Measurements from ENCODE around the gene BMPR1B.
"Not testable (repeated sequence)": the region's sequence is repeated elsewhere in the genome, so short reads cannot be mapped to it uniquely, and the experiment has no call there.

The BMPR1B gene

DNA sequence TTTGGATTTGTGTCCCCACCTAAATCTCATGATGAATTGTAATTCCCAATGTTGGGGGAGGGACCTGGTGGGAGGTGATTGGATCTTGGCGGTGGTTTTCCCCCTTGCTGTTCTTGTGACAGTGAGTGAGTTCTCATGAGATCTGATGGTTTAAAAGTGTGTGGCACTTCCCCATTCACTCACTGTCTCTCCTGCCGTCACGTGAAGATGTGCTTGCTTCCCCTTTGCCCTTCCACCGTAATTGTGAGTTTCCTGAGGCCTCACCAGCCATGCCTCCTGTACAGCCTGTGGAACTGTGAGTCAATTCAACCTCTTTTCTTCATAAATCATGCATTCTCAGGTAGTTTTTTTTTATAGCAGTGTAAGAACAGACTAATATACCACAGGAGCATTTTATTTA, 304.0 kb downstream of the BMPR1B start:
- not testable (repeated sequence) for H3K9me3 Mint-ChIP-seq; H3K36me3 Mint-ChIP-seq (ENCODE audit: low read depth); H3K4me3 Mint-ChIP-seq; H3K4me1 Mint-ChIP-seq (ENCODE audit: low read depth); H3K27ac Mint-ChIP-seq; H3K27me3 Mint-ChIP-seq

- H3K27ac Mint-ChIP-seq: no peak overlapping the region
- H3K36me3 Mint-ChIP-seq (ENCODE audit: low read depth): no peaks in the 10 kb centered on the region
- H3K4me1 Mint-ChIP-seq (ENCODE audit: low read depth): peaks cover 5% of the 10 kb centered on the region
- H3K9me3 Mint-ChIP-seq: peaks cover 4% of the 10 kb centered on the region
- H3K4me3 Mint-ChIP-seq: no peak overlapping the region
- H3K27me3 Mint-ChIP-seq: peaks cover 3% of the 10 kb centered on the region
Observed at GRCh38 chr4:95066050-95066449, 308.3 kb downstream of the BMPR1B start.

- Mint-ChIP-seq H3K27me3 (no peaks in the 10 kb centered on the region), H3K36me3 (ENCODE audit: low read depth) (no peaks in the 10 kb centered on the region), H3K4me3 (no peak overlapping the region), H3K4me1 (ENCODE audit: low read depth) (peaks cover 5% of the 10 kb centered on the region), H3K9me3 (peaks cover 4% of the 10 kb centered on the region), H3K27ac (no peak overlapping the region)
Observed at GRCh38 chr4:95068401-95068800, 310.6 kb downstream of the BMPR1B start.

DNA sequence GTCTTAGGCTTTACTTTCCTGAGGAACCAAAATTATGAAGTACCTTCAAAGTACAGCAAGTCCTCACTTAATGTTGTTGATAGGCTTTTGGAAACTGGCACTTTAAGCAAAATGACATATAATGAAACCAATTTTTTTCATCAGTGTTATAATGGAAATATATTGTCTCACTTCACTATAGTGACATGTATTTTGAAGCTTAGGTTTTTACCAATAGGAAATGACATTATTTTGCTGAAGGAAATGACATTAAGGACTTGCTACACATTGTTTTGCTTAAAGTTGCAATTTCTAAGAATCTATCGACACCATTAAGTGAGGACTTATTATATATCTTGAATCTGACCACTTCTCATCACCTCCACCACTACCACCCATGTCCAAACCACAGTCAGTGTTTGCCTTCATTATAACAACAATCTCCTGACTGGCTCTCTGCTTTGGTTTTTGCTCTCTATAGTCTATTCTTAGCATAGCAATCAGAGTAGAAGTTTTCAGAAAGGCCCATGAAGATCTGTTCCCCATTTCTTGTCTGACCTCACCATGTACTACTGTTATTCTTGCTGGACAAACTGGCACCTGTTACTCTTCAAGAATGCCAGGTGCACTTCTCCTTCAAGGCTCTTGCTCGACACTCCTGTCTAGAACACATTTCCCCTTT, 311.2 kb downstream of the BMPR1B start:
- no peak overlapping the region for H3K4me3 Mint-ChIP-seq
- no peaks in the 10 kb centered on the region for H3K36me3 Mint-ChIP-seq (ENCODE audit: low read depth)
- no peak overlapping the region for H3K27ac Mint-ChIP-seq
- H3K4me1 Mint-ChIP-seq (ENCODE audit: low read depth): peaks cover 5% of the 10 kb centered on the region
- H3K9me3 Mint-ChIP-seq: peaks cover 4% of the 10 kb centered on the region
- no peaks in the 10 kb centered on the region for H3K27me3 Mint-ChIP-seq

GRCh38 chr4:95071851-95072250, 314.1 kb downstream of the BMPR1B start:
- Mint-ChIP-seq H3K27me3 (no peaks in the 10 kb centered on the region), H3K4me3 (no peak overlapping the region), H3K36me3 (ENCODE audit: low read depth) (no peaks in the 10 kb centered on the region), H3K9me3 (peaks cover 4% of the 10 kb centered on the region), H3K27ac (no peak overlapping the region), H3K4me1 (ENCODE audit: low read depth) (peaks cover 5% of the 10 kb centered on the region)

- H3K9me3 Mint-ChIP-seq: peaks cover 4% of the 10 kb centered on the region
- no peak overlapping the region for H3K4me3 Mint-ChIP-seq
- H3K27me3 Mint-ChIP-seq: no peaks in the 10 kb centered on the region
- H3K36me3 Mint-ChIP-seq (ENCODE audit: low read depth): no peaks in the 10 kb centered on the region
- peaks cover 5% of the 10 kb centered on the region for H3K4me1 Mint-ChIP-seq (ENCODE audit: low read depth)
- H3K27ac Mint-ChIP-seq: no peak overlapping the region
Observed at GRCh38 chr4:95073646-95074045, 315.9 kb downstream of the BMPR1B start.

DNA sequence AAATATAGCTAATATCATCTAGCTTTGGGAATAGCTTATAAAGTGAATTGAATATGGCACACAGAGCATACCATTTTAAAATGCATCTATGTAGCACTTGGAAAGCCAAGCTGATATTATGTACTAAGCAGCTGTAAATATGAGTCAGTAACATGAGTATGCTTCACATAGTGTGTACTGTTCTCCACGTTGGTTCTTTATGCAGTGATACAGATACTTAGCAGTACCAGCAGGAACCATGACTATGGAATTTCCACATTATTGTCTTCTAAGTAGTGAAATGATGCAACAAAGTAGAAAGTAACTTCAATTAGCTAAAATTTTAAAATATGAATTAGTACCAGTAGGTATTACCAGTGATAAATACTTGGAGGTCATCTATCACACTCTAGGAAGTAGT, 320.1 kb downstream of the BMPR1B start:
- no peaks in the 10 kb centered on the region for H3K27me3 Mint-ChIP-seq
- no peak overlapping the region for H3K27ac Mint-ChIP-seq
- H3K9me3 Mint-ChIP-seq: no peaks in the 10 kb centered on the region
- no peaks in the 10 kb centered on the region for H3K4me1 Mint-ChIP-seq (ENCODE audit: low read depth)
- no peak overlapping the region for H3K4me3 Mint-ChIP-seq
- H3K36me3 Mint-ChIP-seq (ENCODE audit: low read depth): no peaks in the 10 kb centered on the region

DNA sequence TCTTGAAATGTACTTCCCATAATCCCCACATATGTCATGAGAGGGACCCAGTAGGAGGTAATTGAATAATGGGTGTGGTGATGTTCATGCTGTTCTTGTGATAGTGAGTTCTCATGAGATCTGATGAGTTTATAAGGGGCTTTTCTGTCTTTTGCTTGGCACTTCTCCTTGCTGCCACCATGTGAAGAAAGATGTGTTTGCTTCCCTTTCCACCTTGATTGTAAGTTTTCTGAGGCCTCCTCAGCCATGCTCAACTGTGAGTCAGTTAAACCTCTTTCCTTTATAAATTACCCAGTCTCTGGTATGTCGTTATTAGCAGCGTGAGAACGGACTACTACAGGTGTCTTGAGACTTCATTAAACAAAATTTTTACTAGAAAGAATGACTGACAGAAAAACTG, 323.2 kb downstream of the BMPR1B start:
- peaks cover 12% of the 10 kb centered on the region for H3K4me1 Mint-ChIP-seq (ENCODE audit: low read depth)
- H3K27ac Mint-ChIP-seq: no peak overlapping the region
- no peaks in the 10 kb centered on the region for H3K36me3 Mint-ChIP-seq (ENCODE audit: low read depth)
- H3K4me3 Mint-ChIP-seq: no peak overlapping the region
- no peaks in the 10 kb centered on the region for H3K9me3 Mint-ChIP-seq
- H3K27me3 Mint-ChIP-seq: peaks cover 4% of the 10 kb centered on the region

- no peak overlapping the region for H3K27ac Mint-ChIP-seq
- H3K9me3 Mint-ChIP-seq: no peaks in the 10 kb centered on the region
- no peak overlapping the region for H3K4me3 Mint-ChIP-seq
- H3K27me3 Mint-ChIP-seq: peaks cover 9% of the 10 kb centered on the region
- no peaks in the 10 kb centered on the region for H3K36me3 Mint-ChIP-seq (ENCODE audit: low read depth)
- peaks cover 12% of the 10 kb centered on the region for H3K4me1 Mint-ChIP-seq (ENCODE audit: low read depth)
Observed at GRCh38 chr4:95084584-95084983, 326.8 kb downstream of the BMPR1B start.

DNA sequence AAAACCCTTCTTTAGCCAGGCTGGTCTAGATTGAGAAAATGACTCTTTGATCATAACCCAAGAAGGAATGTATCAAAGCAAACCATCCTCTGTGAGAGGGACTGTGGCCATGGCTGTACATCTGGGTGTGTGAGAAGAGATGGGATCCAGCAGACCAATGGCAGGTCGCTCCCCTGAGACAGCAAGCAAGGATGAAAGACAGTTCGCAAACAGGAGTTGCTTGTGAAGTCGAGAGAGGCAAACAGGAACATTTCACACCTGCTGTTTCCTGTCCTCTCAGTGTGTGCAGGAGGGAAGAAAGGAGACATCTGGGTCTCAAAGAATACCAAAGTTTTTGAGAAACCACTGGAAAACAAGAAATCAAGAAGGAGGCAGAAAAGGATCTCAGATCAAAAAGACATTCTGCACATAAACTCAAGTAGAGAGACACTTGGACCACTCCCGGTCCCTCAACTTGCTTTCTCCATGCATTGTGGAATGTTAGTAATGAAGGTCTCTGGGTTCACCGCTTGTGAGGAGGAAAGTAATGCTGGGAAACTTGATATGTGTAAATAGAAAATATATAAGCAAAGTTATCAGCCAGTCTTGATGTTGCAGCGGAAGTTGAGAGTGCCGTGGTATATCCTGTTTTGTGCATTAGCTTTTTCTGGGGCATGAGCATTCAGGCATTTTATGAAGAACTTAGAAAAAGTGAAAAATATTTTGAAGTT, 327.5 kb downstream of the BMPR1B start:
- no peak overlapping the region for H3K4me3 Mint-ChIP-seq
- no peak overlapping the region for H3K27ac Mint-ChIP-seq
- H3K9me3 Mint-ChIP-seq: no peaks in the 10 kb centered on the region
- H3K27me3 Mint-ChIP-seq: peaks cover 9% of the 10 kb centered on the region
- H3K4me1 Mint-ChIP-seq (ENCODE audit: low read depth): peaks cover 12% of the 10 kb centered on the region
- H3K36me3 Mint-ChIP-seq (ENCODE audit: low read depth): no peaks in the 10 kb centered on the region

DNA sequence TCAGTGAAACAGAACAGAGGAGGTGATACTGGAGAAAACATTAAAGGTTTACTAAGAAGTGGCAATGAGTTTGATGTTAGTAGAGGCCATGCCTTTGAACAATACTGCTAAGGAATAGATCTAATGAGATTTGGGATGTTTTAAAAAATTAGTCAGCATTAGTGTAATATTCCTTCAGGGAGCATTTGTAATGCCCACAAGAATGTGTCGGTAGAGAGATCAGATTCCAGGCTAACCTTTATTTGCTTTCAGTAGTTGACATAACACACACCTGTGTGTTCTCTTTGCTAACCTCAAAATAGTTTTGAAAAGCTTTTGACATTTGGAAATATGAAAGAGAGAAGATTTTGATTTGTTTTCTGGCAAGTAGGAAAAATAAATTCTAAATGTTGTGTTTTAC, 328.8 kb downstream of the BMPR1B start:
- Mint-ChIP-seq H3K27me3 (peaks cover 9% of the 10 kb centered on the region), H3K27ac (no peak overlapping the region), H3K4me1 (ENCODE audit: low read depth) (peaks cover 12% of the 10 kb centered on the region), H3K36me3 (ENCODE audit: low read depth) (no peaks in the 10 kb centered on the region), H3K4me3 (no peak overlapping the region), H3K9me3 (no peaks in the 10 kb centered on the region)

GRCh38 chr4:95087657-95088455, 330.1 kb downstream of the BMPR1B start:
- H3K9me3 Mint-ChIP-seq: no peaks in the 10 kb centered on the region
- peaks cover 12% of the 10 kb centered on the region for H3K4me1 Mint-ChIP-seq (ENCODE audit: low read depth)
- H3K27ac Mint-ChIP-seq: no peak overlapping the region
- H3K36me3 Mint-ChIP-seq (ENCODE audit: low read depth): no peaks in the 10 kb centered on the region
- no peak overlapping the region for H3K4me3 Mint-ChIP-seq
- peaks cover 9% of the 10 kb centered on the region for H3K27me3 Mint-ChIP-seq

DNA sequence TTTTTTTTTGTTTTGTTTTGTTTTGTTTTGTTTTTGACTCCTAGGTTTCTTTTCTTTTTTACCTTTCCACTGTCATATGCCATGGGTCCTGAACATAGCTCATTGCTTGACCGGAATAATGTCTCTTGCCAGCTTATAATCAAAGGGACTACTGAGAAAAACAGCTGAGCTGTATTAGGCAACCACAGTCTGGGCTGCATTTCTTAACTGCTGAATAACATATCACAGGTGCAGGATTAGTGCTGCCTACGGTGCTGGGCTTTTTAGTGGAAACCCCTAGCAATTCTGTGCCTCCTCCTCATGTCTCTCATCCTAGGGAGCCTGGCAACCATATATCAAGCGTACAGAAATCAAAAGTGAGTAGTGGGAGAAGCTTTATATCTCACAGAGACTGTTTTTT, 333.5 kb downstream of the BMPR1B start:
- H3K4me1 Mint-ChIP-seq (ENCODE audit: low read depth): no peaks in the 10 kb centered on the region
- no peaks in the 10 kb centered on the region for H3K36me3 Mint-ChIP-seq (ENCODE audit: low read depth)
- peaks cover 7% of the 10 kb centered on the region for H3K27me3 Mint-ChIP-seq
- no peaks in the 10 kb centered on the region for H3K9me3 Mint-ChIP-seq
- H3K27ac Mint-ChIP-seq: no peak overlapping the region
- H3K4me3 Mint-ChIP-seq: no peak overlapping the region

DNA sequence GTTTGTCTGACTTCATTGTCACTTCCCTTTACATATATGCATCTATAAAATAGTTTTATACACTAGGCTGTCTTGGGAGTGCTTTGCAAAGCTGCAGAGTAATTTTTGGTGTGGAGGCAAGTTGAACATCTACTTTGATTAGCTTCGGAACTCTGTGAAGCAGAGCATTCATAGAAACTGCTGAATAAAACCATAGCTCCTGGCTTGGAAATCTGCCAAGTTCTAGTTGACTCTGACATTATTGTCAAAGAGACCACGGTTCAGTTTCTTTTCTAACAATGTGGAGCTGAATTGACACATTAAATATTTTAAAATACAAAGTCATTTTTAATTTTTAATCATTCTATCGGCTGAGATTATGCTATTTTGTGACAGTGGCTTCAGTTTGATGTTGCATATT, 335.0 kb downstream of the BMPR1B start:
- Mint-ChIP-seq H3K27me3 (peaks cover 4% of the 10 kb centered on the region), H3K27ac (no peak overlapping the region), H3K4me3 (no peak overlapping the region), H3K9me3 (no peaks in the 10 kb centered on the region), H3K36me3 (ENCODE audit: low read depth) (no peaks in the 10 kb centered on the region), H3K4me1 (ENCODE audit: low read depth) (no peaks in the 10 kb centered on the region)

DNA sequence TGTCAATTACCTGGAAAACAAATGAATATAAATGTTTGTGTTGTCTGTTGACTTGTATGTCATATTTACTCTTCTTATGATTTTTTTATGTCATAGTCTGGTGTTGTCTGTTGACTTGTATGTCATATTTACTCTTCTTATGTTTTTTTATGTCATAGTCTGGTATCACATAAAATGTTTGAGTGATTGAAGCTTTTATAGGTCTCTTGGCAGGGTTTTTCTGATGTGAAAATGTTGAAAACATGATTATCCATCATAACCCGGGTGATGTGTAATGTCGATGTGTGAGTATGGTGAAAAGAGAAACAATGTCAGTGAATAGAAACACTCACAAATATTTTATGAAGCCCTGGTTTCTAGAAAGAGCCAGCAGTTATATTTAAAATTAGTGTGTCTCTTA, 335.7 kb downstream of the BMPR1B start:
- Mint-ChIP-seq H3K4me3 (no peak overlapping the region), H3K4me1 (ENCODE audit: low read depth) (no peaks in the 10 kb centered on the region)

More for the DNA sequence above, 335.7 kb downstream of the BMPR1B start:
- H3K36me3 Mint-ChIP-seq (ENCODE audit: low read depth): no peaks in the 10 kb centered on the region
- H3K27ac Mint-ChIP-seq: no peak overlapping the region
- no peaks in the 10 kb centered on the region for H3K9me3 Mint-ChIP-seq
- peaks cover 4% of the 10 kb centered on the region for H3K27me3 Mint-ChIP-seq

All from stimulated activated naive CD8-positive, alpha-beta T cell treated with anti-CD3 and anti-CD28 coated beads, Interleukin-15, Interleukin-2, amounts not matched to agents 100 ng/mL and 50 ng/mL, for 24 hours (primary cell).